Thoracic aorta (tissue), 2 donors: ENCODE measurements around the gene GPR78. TPM values are rescaled to one million over a fixed set of nuclear protein-coding genes. Genes with fewer than 3 reads are reported as not detected.
"Not testable (repeated sequence)": the region's sequence is repeated elsewhere in the genome, so short reads cannot be mapped to it uniquely, and the experiment has no call there.

Experiments
- ATAC-seq: fragments of 150-250 bp; one replicate; pipeline ENCODE4 v1.8.0; 2017; ENCODE audit warnings: low read depth; ENCODE audit not compliant: insufficient number of reproducible peaks, low FRiP score
- DNase-seq: peaks from one replicate; pipeline ENCODE4 v3.0.0-alpha.2; 2020; ENCODE audit warnings: low spot score
- H3K27ac ChIP-seq, 2 donors: fragments of 200-600 bp; sonication (generic); 1 replicate in 1 of 2; 2 replicates in 1 of 2; pipeline ENCODE4 v1.5.1; 2016; ENCODE audit warnings: mild to moderate bottlenecking in 2 of 2, moderate library complexity in 2 of 2
- H3K27me3 ChIP-seq: fragments of 200-600 bp; sonication (generic); replicated peaks from 2 replicates; pipeline ENCODE4 v1.6.0; 2016; ENCODE audit warnings: mild to moderate bottlenecking; ENCODE audit not compliant: insufficient read depth
- H3K36me3 ChIP-seq: fragments of 200-600 bp; sonication (generic); one replicate; pipeline ENCODE4 v1.5.1; 2016
- H3K4me1 ChIP-seq, 2 donors: fragments of 200-600 bp; sonication (generic); 1 replicate in 1 of 2; 2 replicates in 1 of 2; pipeline versions ENCODE4 v1.5.1 to v1.6.0; 2016; ENCODE audit warnings: low read depth in 2 of 2, mild to moderate bottlenecking in 1 of 2; ENCODE audit not compliant: control insufficient read depth in 1 of 2
- H3K4me3 ChIP-seq: fragments of 200-600 bp; sonication (generic); 2 replicates; pipeline ENCODE4 v1.5.1; 2016; ENCODE audit warnings: mild to moderate bottlenecking
- H3K9me3 ChIP-seq: fragments of 200-600 bp; sonication (generic); 2 replicates; pipeline ENCODE4 v1.5.1; 2016
- total RNA-seq, 2 donors: library from RNA; depleted of rRNA; stranded (reverse); fragments of >200 nt; gene quantifications; one replicate each; pipeline versions ENCODE4 v1.1.0 to v1.2.3, GENCODE V29; 2016
- TF ChIP-seq, protein P1 (sequence below): fragments of 200-600 bp; sonication (generic); IDR thresholded peaks from one replicate; pipeline ENCODE4 v1.5.1; 2019; ENCODE audit warnings: antibody characterized with exemption

The GPR78 gene
- total RNA-seq, 2 donors from 2014 or later = not detected

DNA sequence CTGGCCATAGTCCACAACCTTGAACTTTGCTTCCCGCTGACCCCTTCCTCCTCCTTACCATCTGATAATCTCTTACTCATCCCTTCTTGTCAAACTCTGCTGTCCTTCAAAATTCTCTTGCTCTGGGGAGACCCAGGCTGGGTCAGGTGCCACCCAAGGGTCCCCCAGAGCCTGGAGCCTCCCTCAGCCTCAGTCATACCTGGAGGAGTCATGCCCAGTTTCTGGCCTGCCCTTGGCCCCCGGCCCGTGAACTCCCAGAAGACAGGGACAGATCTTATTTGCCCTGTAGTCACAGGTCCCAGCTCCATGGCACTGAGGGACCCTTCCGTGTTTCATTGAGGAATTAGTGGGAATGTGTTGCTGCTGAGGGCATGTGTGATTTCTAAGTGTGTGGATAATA is 4.7 kb upstream of the GPR78 start:
- no peak overlapping the region for H3K4me3 ChIP-seq
- ATAC-seq (no peak), DNase-seq (no peak)
- no peak overlapping the region for H3K27ac ChIP-seq
- H3K27me3 ChIP-seq = no peaks in the 10 kb centered on the region
- TF ChIP-seq, protein P1, sequence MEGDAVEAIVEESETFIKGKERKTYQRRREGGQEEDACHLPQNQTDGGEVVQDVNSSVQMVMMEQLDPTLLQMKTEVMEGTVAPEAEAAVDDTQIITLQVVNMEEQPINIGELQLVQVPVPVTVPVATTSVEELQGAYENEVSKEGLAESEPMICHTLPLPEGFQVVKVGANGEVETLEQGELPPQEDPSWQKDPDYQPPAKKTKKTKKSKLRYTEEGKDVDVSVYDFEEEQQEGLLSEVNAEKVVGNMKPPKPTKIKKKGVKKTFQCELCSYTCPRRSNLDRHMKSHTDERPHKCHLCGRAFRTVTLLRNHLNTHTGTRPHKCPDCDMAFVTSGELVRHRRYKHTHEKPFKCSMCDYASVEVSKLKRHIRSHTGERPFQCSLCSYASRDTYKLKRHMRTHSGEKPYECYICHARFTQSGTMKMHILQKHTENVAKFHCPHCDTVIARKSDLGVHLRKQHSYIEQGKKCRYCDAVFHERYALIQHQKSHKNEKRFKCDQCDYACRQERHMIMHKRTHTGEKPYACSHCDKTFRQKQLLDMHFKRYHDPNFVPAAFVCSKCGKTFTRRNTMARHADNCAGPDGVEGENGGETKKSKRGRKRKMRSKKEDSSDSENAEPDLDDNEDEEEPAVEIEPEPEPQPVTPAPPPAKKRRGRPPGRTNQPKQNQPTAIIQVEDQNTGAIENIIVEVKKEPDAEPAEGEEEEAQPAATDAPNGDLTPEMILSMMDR = no peak
- H3K36me3 ChIP-seq = no peaks in the 10 kb centered on the region
- H3K4me1 ChIP-seq = no peaks in the 10 kb centered on the region
- no peaks in the 10 kb centered on the region for H3K9me3 ChIP-seq

DNA sequence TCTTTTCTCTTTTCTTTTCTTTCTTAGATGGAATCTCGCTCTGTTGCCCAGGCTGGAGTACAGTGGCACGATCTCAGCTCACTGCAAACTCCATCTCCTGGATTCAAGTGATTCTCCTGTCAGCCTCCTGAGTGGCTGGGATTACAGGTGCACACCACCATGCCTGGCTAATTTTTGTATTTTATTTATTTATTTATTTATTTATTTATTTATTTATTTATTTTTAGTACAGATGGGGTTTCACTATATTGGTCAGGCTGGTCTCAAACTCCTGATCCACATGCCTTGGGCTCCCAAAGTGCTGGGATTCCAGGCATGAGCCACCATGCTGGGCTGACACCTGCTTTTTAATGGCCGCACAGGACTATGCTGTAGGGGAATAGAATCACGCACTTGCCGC is 3.6 kb upstream of the GPR78 start:
- H3K4me3 ChIP-seq, ATAC-seq, DNase-seq, H3K27me3 ChIP-seq, H3K27ac ChIP-seq, H3K9me3 ChIP-seq, H3K4me1 ChIP-seq, H3K36me3 ChIP-seq: not testable (repeated sequence)

DNA sequence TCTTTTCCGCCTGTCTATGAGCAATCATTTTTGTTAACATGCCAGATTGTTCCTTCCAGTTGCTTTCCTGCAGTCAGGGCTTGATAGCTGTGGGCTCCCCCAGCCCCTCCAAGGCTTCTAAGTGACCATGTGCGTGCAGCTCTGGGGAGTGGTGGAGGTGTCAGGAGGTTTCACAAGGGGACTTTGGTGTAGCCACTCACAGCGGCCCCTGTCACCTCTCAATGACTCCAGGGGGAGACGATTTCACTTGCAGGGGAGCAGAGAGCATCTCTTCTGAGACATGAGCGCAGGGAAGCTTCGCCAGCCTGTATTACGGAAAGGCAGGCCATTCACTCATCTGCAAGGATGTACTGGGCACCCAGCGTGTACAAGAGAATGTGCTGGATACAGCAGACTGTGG is 3.1 kb upstream of the GPR78 start:
- H3K36me3 ChIP-seq = no peaks in the 10 kb centered on the region
- H3K27ac ChIP-seq = no peak overlapping the region
- DNase-seq = no peak
- H3K4me3 ChIP-seq = no peak overlapping the region
- H3K4me1 ChIP-seq = no peaks in the 10 kb centered on the region
- H3K9me3 ChIP-seq = no peaks in the 10 kb centered on the region
- H3K27me3 ChIP-seq = no peaks in the 10 kb centered on the region
- no peak for ATAC-seq
- TF ChIP-seq, protein P1 = no peak

DNA sequence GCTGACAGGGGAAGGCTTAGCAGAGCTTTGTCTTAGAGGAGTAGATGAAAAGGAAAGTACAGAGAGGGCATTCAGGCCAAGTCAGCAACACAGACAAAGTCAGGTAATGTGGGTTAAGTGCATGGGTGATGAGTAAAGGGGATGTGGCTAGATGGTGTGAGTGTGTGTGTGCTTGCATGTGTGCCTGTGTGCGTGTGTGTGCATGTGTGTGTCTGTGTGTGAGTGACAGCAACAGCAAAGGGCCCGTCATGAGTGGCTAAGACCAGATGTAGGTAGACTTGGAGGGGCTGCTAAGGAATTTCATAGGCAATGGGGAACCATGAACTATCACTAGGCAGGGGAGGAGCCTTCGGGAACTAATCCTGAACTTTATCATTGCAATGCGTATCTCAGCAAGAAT is 2.2 kb upstream of the GPR78 start:
- ATAC-seq = no peak

DNA sequence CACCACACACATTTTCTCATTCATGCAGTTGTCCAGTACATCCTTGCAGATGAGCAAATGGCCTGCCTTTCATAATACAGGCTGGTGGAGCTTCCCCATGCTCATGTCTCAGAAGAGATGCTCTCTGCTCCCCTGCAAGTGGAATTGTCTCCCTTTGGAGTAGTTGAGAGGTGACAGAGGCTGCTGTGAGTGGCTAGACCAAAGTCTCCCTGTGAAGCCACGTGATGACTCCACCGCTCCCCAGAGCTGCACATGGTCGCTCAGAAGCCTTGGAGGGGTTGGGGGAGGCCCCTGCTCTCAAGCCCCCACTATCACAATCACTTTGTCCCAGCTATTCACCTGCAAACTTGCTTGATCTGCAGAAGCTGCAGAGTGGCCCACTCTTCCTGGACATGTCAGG is 1.5 kb upstream of the GPR78 start:
- TF ChIP-seq, protein P1 = no peak
- Histone ChIP-seq H3K4me1 (no peaks in the 10 kb centered on the region), H3K27ac (no peak overlapping the region), H3K4me3 (no peak overlapping the region), H3K9me3 (no peaks in the 10 kb centered on the region), H3K27me3 (no peaks in the 10 kb centered on the region), H3K36me3 (no peaks in the 10 kb centered on the region)
- ATAC-seq (no peak), DNase-seq (no peak)

More for the DNA sequence above, 2.2 kb upstream of the GPR78 start:
- Histone ChIP-seq H3K27me3 (no peaks in the 10 kb centered on the region), H3K27ac (no peak overlapping the region), H3K9me3 (no peaks in the 10 kb centered on the region), H3K36me3 (no peaks in the 10 kb centered on the region), H3K4me1 (no peaks in the 10 kb centered on the region), H3K4me3 (no peak overlapping the region)
- no peak for DNase-seq
- TF ChIP-seq, protein P1 = no peak

DNA sequence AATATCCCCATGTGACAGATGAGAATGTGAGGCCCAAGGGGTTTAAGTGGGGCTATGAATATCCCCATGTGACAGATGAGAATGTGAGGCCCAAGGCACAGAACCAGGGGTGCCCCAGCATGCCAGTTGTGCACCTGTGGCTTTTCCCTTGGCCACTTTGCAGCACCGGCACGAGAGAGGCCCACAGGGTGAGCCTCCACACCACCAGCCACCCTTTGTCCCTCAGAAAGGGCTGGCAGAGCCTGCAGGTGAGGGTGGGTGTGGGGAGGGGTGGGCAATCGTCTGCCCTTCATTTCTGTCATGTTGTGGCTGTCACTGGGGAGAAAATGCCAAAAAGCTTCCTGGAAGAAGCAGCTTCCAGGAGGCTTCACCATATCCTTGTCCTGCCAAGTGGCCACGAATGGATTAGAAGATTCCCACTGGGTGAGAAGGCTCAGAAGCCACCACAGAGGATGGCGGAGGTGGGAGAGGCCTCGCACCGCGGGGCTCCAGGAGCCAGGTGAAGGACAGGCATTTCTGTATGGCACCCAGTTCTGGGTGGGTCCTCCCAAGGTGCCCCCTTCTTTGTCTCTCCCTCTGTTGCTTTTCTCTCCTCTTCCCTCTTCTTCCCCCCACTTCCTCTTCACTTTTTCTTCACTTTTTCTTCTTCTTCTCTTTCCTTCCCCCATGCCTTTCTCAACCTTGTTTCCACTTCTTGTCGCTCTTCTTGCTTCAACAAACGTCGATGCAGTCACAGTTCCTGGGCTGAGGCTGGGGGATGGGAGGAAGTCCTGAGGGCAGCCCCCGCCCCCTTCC is 469 bp upstream of the GPR78 start:
- Histone ChIP-seq H3K9me3 (no peaks in the 10 kb centered on the region), H3K4me1 (no peaks in the 10 kb centered on the region), H3K36me3 (no peaks in the 10 kb centered on the region), H3K27me3 (no peaks in the 10 kb centered on the region), H3K4me3 (no peak overlapping the region), H3K27ac (no peak overlapping the region)
- ATAC-seq (no peak), DNase-seq (no peak)
- TF ChIP-seq, protein P1 = no peak
